ENCODE data around the gene CFAP61. TPM values are rescaled to one million over a fixed set of nuclear protein-coding genes. Genes with fewer than 3 reads are reported as not detected.
A peak's percentile ranks its signal among the peaks of the same experiment; 100 is the strongest.

CFAP61 gene
- total RNA-seq, 1 donor from 2014 or later, result 5.6 TPM

DNA sequence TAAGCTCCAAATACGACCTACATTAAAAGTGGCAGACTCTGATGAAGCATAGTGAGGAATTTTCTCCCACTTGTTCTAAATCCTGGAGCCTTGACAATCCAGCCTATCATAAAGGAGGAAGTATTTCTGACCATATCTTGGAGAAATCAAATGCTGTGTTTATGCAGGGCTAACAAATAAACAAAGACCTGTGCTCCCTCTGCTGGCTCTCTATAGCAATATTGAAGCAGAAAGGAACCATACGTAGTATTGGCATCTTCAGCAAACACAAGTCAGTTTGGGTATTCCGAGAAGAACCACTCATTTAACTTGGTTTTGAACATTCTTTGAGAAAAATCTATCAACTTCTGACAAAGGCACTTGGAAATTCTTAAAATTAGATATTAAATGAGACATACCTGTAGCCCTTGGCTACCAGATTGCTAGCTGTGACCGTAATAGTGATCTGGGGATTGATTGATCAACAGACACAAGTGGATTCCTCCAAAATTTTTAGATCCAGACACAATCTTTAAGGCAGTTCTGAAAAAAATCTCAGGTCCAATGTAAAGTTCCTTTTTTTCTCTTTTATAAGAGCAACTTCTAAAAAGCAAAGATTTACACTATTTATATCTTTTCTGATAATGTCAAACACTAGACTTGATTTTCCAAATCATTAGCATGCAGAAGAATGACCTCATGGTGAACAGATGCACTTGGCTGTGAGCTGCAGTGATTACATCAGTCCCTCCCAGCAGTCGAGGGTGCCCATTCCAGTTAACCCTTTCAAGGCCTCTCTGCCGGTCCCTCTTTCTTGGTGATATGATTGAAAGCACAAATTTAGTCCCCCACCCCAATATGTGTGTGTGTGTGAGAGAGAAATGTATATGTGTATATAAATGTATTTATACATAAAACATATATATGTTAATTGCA lies 355.8 kb downstream of the CFAP61 start:
- DNase-seq (ENCODE audit: extremely low spot score, unreplicated experiment), result no peak
- Mint-ChIP-seq H3K27me3 (peaks cover 5% of the 10 kb centered on the region), H3K4me1 (ENCODE audit: unreplicated experiment) (peaks cover 17% of the 10 kb centered on the region), H3K36me3 (no peaks in the 10 kb centered on the region), H3K4me3 (no peak overlapping the region), H3K9me3 (no peaks in the 10 kb centered on the region), H3K27ac (no peak overlapping the region)
- TF ChIP-seq, protein P1, sequence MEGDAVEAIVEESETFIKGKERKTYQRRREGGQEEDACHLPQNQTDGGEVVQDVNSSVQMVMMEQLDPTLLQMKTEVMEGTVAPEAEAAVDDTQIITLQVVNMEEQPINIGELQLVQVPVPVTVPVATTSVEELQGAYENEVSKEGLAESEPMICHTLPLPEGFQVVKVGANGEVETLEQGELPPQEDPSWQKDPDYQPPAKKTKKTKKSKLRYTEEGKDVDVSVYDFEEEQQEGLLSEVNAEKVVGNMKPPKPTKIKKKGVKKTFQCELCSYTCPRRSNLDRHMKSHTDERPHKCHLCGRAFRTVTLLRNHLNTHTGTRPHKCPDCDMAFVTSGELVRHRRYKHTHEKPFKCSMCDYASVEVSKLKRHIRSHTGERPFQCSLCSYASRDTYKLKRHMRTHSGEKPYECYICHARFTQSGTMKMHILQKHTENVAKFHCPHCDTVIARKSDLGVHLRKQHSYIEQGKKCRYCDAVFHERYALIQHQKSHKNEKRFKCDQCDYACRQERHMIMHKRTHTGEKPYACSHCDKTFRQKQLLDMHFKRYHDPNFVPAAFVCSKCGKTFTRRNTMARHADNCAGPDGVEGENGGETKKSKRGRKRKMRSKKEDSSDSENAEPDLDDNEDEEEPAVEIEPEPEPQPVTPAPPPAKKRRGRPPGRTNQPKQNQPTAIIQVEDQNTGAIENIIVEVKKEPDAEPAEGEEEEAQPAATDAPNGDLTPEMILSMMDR (conservative IDR thresholded peaks at IDR 0.05), result peak; percentile 63

DNA sequence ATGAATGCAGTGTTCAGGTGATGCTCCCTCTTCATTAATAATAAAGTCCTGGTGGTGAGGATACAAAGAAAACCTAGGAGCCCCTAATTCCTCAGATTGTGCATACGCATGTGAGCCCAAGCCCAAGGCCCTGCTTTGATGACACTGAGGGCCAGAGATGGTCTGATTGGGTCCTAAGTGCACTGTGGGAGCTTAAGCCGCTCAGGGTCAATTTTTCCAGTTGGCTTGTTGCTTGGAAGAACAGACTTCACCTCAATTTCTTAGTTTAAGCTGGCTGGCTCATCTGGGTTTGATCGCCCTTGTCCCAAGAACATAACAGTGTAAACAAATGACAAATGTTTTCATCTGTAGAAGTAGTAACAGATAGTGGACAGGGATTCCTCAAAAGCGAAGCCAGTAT lies 357.0 kb downstream of the CFAP61 start:
- Mint-ChIP-seq H3K9me3 (no peaks in the 10 kb centered on the region), H3K36me3 (no peaks in the 10 kb centered on the region), H3K27ac (no peak overlapping the region), H3K27me3 (peaks cover 5% of the 10 kb centered on the region), H3K4me3 (no peak overlapping the region), H3K4me1 (ENCODE audit: unreplicated experiment) (peaks cover 22% of the 10 kb centered on the region)
- TF ChIP-seq, protein P1 (conservative IDR thresholded peaks at IDR 0.05), result no peak
- DNase-seq (ENCODE audit: extremely low spot score, unreplicated experiment), result no peak

Other genes starting within 250 kb of the CFAP61 start
- 63.5 and 69.4 TPM in 2 replicates for gene NAA20, start 35.2 kb upstream of the CFAP61 start, total RNA-seq (ENCODE audit: low replicate concordance)
- 23.6 and 25.1 TPM in 2 replicates for gene CRNKL1, start 66 bp upstream of the CFAP61 start, total RNA-seq (ENCODE audit: low replicate concordance)